GM23338 (cell line): ENCODE results near the gene LCP2. TPM values are rescaled to one million over a fixed set of nuclear protein-coding genes. Genes with fewer than 3 reads are reported as not detected.
A peak's percentile ranks its signal among the peaks of the same experiment; 100 is the strongest.

ENCODE experiments used
- ATAC-seq: fragments of 200-7000 bp; cut with Tn5 transposase; 3 replicates; pipeline ENCODE4 v1.9.1; 2020
- DNase-seq: peaks from one replicate; pipeline ENCODE4 v3.0.0-alpha.2; 2015; ENCODE audit warnings: low spot score
- H2AFZ ChIP-seq: fragments of 200-600 bp; sonication (generic); 2 replicates; pipeline ENCODE4 v1.8.0; 2016; ENCODE audit warnings: antibody characterized with exemption, mild to moderate bottlenecking, moderate library complexity
- H3F3A ChIP-seq: fragments of 200-600 bp; sonication (generic); replicated peaks from 2 replicates; pipeline ENCODE4 v1.8.0; 2017; ENCODE audit warnings: antibody characterized with exemption, mixed run types, low read depth
- H3K27ac ChIP-seq: fragments of 200-600 bp; sonication (generic); 2 replicates; pipeline ENCODE4 v1.6.1; 2016; ENCODE audit warnings: low read depth
- H3K27me3 ChIP-seq: fragments of 200-600 bp; sonication (generic); 2 replicates; pipeline ENCODE4 v1.8.0; 2016; ENCODE audit warnings: mild to moderate bottlenecking, mixed run types, moderate library complexity; ENCODE audit not compliant: insufficient read depth
- H3K36me3 ChIP-seq: fragments of 200-600 bp; sonication (generic); 2 replicates; pipeline ENCODE4 v1.8.0; 2016; ENCODE audit warnings: mild to moderate bottlenecking; ENCODE audit not compliant: insufficient read depth
- H3K4me1 ChIP-seq: fragments of 200-600 bp; sonication (generic); 2 replicates; pipeline ENCODE4 v1.8.0; 2016; ENCODE audit warnings: mild to moderate bottlenecking, moderate library complexity; ENCODE audit not compliant: insufficient read depth
- H3K4me2 ChIP-seq: fragments of 200-600 bp; sonication (generic); 2 replicates; pipeline ENCODE4 v1.7.1; 2017; ENCODE audit warnings: mixed run types
- H3K4me3 ChIP-seq: fragments of 200-600 bp; sonication (generic); 2 replicates; pipeline ENCODE4 v1.6.1; 2016; ENCODE audit warnings: mixed run types
- H3K79me2 ChIP-seq: fragments of 200-600 bp; sonication (generic); replicated peaks from 2 replicates; pipeline ENCODE4 v1.8.0; 2017; ENCODE audit warnings: mild to moderate bottlenecking; ENCODE audit not compliant: insufficient read depth
- H3K9me2 ChIP-seq: fragments of 200-600 bp; sonication (generic); 2 replicates; pipeline ENCODE4 v1.8.0; 2017; ENCODE audit not compliant: insufficient read depth
- H4K20me1 ChIP-seq: fragments of 200-600 bp; sonication (generic); replicated peaks from 2 replicates; pipeline ENCODE4 v1.8.0; 2017; ENCODE audit warnings: mild to moderate bottlenecking; ENCODE audit not compliant: insufficient read depth
- H3K27ac Mint-ChIP-seq: 2 replicates; pipeline ENCODE4 v1.8.0; 2020; ENCODE audit warnings: inconsistent platforms, mild to moderate bottlenecking, moderate library complexity, mixed read lengths
- H3K27me3 Mint-ChIP-seq: 3 replicates; pipeline ENCODE4 v1.8.0; 2022; ENCODE audit warnings: low read depth, mild to moderate bottlenecking, moderate library complexity, mixed read lengths, inconsistent platforms; ENCODE audit not compliant: insufficient read depth, poor library complexity
- H3K36me3 Mint-ChIP-seq: 3 replicates; pipeline ENCODE4 v1.8.0; 2021; ENCODE audit warnings: low read depth, mild to moderate bottlenecking, inconsistent platforms, moderate library complexity, mixed read lengths
- H3K4me1 Mint-ChIP-seq: 3 replicates; pipeline ENCODE4 v1.8.0; 2020; ENCODE audit warnings: mild to moderate bottlenecking, inconsistent platforms, mixed read lengths
- H3K4me3 Mint-ChIP-seq: 3 replicates; pipeline ENCODE4 v1.8.0; 2021; ENCODE audit warnings: moderate library complexity, mild to moderate bottlenecking, inconsistent platforms, mixed read lengths
- H3K9me3 Mint-ChIP-seq: 3 replicates; pipeline ENCODE4 v1.8.0; 2020; ENCODE audit warnings: moderate library complexity, mild to moderate bottlenecking, inconsistent platforms, mixed read lengths
- CREB1 ChIP-seq: fragments of 250-450 bp; sonication (Bioruptor Pico); IDR thresholded peaks from 2 replicates; pipeline ENCODE4 v1.5.0; 2020; ENCODE audit warnings: low read depth, mild to moderate bottlenecking, moderate library complexity
- CTCF ChIP-seq, 2 experiments: fragments of 200-600 bp in 1 of 2; sonication (generic) in 1 of 2; conservative IDR thresholded peaks; 2 replicates each; pipeline versions ENCODE4 v1.5.1 to v1.6.1; 2016 to 2017; ENCODE audit warnings: antibody characterized with exemption in 2 of 2, low read depth in 2 of 2, mild to moderate bottlenecking in 2 of 2, moderate library complexity in 1 of 2
- ETS1 ChIP-seq: IDR thresholded peaks from 2 replicates; pipeline ENCODE4 v1.6.1; 2016; ENCODE audit warnings: antibody characterized with exemption
- EZH2 ChIP-seq: fragments of 200-600 bp; sonication (generic); IDR thresholded peaks from one replicate; pipeline ENCODE4 v1.8.0; 2017; ENCODE audit warnings: antibody characterized with exemption, mild to moderate bottlenecking, low read depth; ENCODE audit not compliant: unreplicated experiment
- EZH2phosphoT487 ChIP-seq: fragments of 200-600 bp; sonication (generic); IDR thresholded peaks from one replicate; pipeline ENCODE4 v1.8.1; 2018; ENCODE audit warnings: antibody characterized with exemption; ENCODE audit not compliant: unreplicated experiment
- JUNB ChIP-seq: IDR thresholded peaks from one replicate; pipeline ENCODE4 v1.6.1; 2016; ENCODE audit warnings: antibody characterized with exemption; ENCODE audit not compliant: unreplicated experiment
- NANOG ChIP-seq: IDR thresholded peaks from 2 replicates; pipeline ENCODE4 v1.6.1; 2016; ENCODE audit warnings: antibody characterized with exemption, borderline replicate concordance
- POLR2AphosphoS5 ChIP-seq: IDR thresholded peaks from 2 replicates; pipeline ENCODE4 v1.6.1; 2016; ENCODE audit warnings: antibody characterized with exemption, low read depth
- REST ChIP-seq: IDR thresholded peaks from one replicate; pipeline ENCODE4 v1.6.1; 2018; ENCODE audit warnings: antibody characterized with exemption; ENCODE audit not compliant: unreplicated experiment
- STAT1 ChIP-seq: IDR thresholded peaks from one replicate; pipeline ENCODE4 v1.6.1; 2016; ENCODE audit warnings: antibody characterized with exemption; ENCODE audit not compliant: unreplicated experiment
- ZNF331 ChIP-seq: fragments of 250-450 bp; sonication (Bioruptor Pico); IDR thresholded peaks from 2 replicates; pipeline ENCODE4 v1.5.0; 2020; ENCODE audit warnings: low read depth, mild to moderate bottlenecking, moderate library complexity
- polyA plus RNA-seq: library from polyadenylated mRNA; unstranded; fragments of >200 nt; fragmentation: Nextera tagmentation; extraction: Ambion mirVana; gene quantifications from 2 replicates; pipeline ENCODE4 v1.2.1, GENCODE V29; 2016
- total RNA-seq: library from RNA; depleted of rRNA; stranded (reverse); fragments of >200 nt; shearing (Covaris generic); gene quantifications from 2 replicates; pipeline ENCODE4 v1.2.3, GENCODE V29; 2014

LCP2 gene
- total and polyA plus RNA-seq, 2 experiments from 2014 or later = 0.26 to 0.38 TPM

GRCh38 chr5:170206958-170207357 lies 90.6 kb downstream of the LCP2 start (continued):
- TF ChIP-seq REST = no peak
- TF ChIP-seq EZH2phosphoT487 = no peak
- TF ChIP-seq ZNF331 = no peak
- no peak for TF ChIP-seq EZH2

GRCh38 chr5:170206216-170206615 lies 91.4 kb downstream of the LCP2 start:
- ATAC-seq = no peak
- Histone ChIP-seq H3K4me3 (no peak overlapping the region), H3K27ac (no peak overlapping the region), H3K27me3 (no peaks in the 10 kb centered on the region), H3K4me1 (no peaks in the 10 kb centered on the region), H3K4me2 (no peak overlapping the region), H3K36me3 (no peaks in the 10 kb centered on the region), H3F3A (no peaks in the 10 kb centered on the region), H3K79me2 (no peaks in the 10 kb centered on the region), H4K20me1 (no peaks in the 10 kb centered on the region), H3K9me2 (no peaks in the 10 kb centered on the region), H2AFZ (peak overlapping the region; percentile 39; the same call in 1 of the 2 replicates)
- no peak for DNase-seq
- Mint-ChIP-seq H3K4me1 (no peaks in the 10 kb centered on the region), H3K27me3 (no peaks in the 10 kb centered on the region), H3K36me3 (no peaks in the 10 kb centered on the region), H3K27ac (no peak overlapping the region), H3K4me3 (no peak overlapping the region), H3K9me3 (no peaks in the 10 kb centered on the region)
- no peak for TF ChIP-seq CTCF (conservative IDR thresholded peaks at IDR 0.05; ENCODE audit: low read depth in 2 of 2)
- TF ChIP-seq CREB1 (CRISPR knock-in tag) = no peak
- no peak for TF ChIP-seq ZNF331
- no peak for TF ChIP-seq REST
- no peak for TF ChIP-seq ETS1
- no peak for TF ChIP-seq EZH2phosphoT487
- no peak for TF ChIP-seq STAT1
- no peak for TF ChIP-seq NANOG
- TF ChIP-seq POLR2AphosphoS5 = no peak
- TF ChIP-seq EZH2 = no peak
- no peak for TF ChIP-seq JUNB
